Stimulated activated CD8-positive, alpha-beta memory T cell treated with anti-CD3 and anti-CD28 coated beads, Interleukin-12 subunit alpha, Interleukin-12 subunit beta, amount 100 ng/mL, for 1 hour (primary cell): Measurements from ENCODE around the gene PPT1.

Experiments
- DNase-seq: peaks from one replicate; pipeline ENCODE4 v3.0.0-alpha.2; 2020; ENCODE audit warnings: low read depth

PPT1 gene

GRCh38 chr1:40096977-40097782 is at the start of gene PPT1:
PPT1 (minus strand) TSS chr1:40097252; CDS start chr1:40097238, 14 bp downstream.
- DNase-seq = peak; percentile 47

GRCh38 chr1:40143891-40144575 is 47.0 kb upstream of the PPT1 start:
- peak; percentile 36 for DNase-seq

GRCh38 chr1:40141878-40142535 is 45.0 kb upstream of the PPT1 start:
- no peak for DNase-seq

GRCh38 chr1:40140211-40140973 is 43.3 kb upstream of the PPT1 start:
- no peak for DNase-seq

- no peak for DNase-seq
Measured at GRCh38 chr1:40133839-40134238, 36.8 kb upstream of the PPT1 start.

GRCh38 chr1:40133312-40133665 is 36.2 kb upstream of the PPT1 start:
- no peak for DNase-seq

- DNase-seq = no peak
Measured at GRCh38 chr1:40132383-40133311, 35.6 kb upstream of the PPT1 start.

- no peak for DNase-seq
Measured at GRCh38 chr1:40130892-40131291, 33.8 kb upstream of the PPT1 start.

GRCh38 chr1:40122855-40123254 is 25.8 kb upstream of the PPT1 start:
- no peak for DNase-seq

- no peak for DNase-seq
Measured at GRCh38 chr1:40120128-40120527, 23.1 kb upstream of the PPT1 start.

- no peak for DNase-seq
Measured at GRCh38 chr1:40114400-40114799, 17.3 kb upstream of the PPT1 start.

GRCh38 chr1:40110389-40110788 is 13.3 kb upstream of the PPT1 start:
- no peak for DNase-seq

GRCh38 chr1:40107290-40107959 is 10.4 kb upstream of the PPT1 start:
- no peak for DNase-seq

GRCh38 chr1:40105028-40105427 is 8.0 kb upstream of the PPT1 start:
- no peak for DNase-seq

GRCh38 chr1:40102896-40103295 is 5.8 kb upstream of the PPT1 start:
- DNase-seq = no peak

- no peak for DNase-seq
Measured at GRCh38 chr1:40102038-40102437, 5.0 kb upstream of the PPT1 start.

GRCh38 chr1:40096646-40096976 is 441 bp downstream of the PPT1 start:
- DNase-seq = no peak

- no peak for DNase-seq
Measured at GRCh38 chr1:40095806-40096205, 1.2 kb downstream of the PPT1 start.

- no peak for DNase-seq
Measured at GRCh38 chr1:40094466-40095110, 2.5 kb downstream of the PPT1 start.
